ENCODE data around the gene PNMA8B. TPM values are rescaled to one million over a fixed set of nuclear protein-coding genes. Genes with fewer than 3 reads are reported as not detected.
"Not testable (repeated sequence)": the region's sequence is repeated elsewhere in the genome, so short reads cannot be mapped to it uniquely, and the experiment has no call there.

The PNMA8B gene
- total RNA-seq, 1 donor from 2014 or later, result 15.8 TPM

DNA sequence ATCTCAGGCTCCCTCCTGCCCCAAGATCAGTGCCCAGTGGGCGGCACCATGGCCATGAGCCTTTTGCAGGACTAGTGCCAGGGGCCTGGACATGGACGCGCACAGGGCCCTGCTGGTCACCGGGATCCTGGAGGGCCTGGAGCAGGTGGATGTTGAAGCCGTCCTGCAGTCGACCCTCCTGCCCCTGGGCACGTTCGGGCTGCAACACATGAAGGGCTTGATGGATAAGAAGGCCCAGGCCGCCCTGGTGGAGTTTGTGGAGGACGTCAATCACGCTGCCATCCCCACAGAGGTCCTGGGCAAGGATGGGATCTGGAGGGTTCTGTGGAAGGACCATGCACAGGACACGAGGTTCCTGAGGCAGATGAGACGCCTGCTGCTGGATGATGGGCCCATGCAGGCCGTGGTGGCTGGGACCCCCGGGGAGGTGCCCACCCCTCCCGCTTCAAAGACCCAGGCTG, 38.0 kb upstream of the PNMA8B start:
- no peaks in the 10 kb centered on the region for H3K27me3 ChIP-seq
- H3K9me3 ChIP-seq, result no peaks in the 10 kb centered on the region
- intact Hi-C loops (cut with DNase I), result no loop called here
- H3K27ac ChIP-seq, result no peak overlapping the region
- no peaks in the 10 kb centered on the region for H3K36me3 ChIP-seq
- H3K4me1 ChIP-seq, result no peaks in the 10 kb centered on the region
- peak in 1 of 2 donors; percentile 56 for DNase-seq (ENCODE audit: low spot score in 2 of 2)
- TF ChIP-seq, protein P1, sequence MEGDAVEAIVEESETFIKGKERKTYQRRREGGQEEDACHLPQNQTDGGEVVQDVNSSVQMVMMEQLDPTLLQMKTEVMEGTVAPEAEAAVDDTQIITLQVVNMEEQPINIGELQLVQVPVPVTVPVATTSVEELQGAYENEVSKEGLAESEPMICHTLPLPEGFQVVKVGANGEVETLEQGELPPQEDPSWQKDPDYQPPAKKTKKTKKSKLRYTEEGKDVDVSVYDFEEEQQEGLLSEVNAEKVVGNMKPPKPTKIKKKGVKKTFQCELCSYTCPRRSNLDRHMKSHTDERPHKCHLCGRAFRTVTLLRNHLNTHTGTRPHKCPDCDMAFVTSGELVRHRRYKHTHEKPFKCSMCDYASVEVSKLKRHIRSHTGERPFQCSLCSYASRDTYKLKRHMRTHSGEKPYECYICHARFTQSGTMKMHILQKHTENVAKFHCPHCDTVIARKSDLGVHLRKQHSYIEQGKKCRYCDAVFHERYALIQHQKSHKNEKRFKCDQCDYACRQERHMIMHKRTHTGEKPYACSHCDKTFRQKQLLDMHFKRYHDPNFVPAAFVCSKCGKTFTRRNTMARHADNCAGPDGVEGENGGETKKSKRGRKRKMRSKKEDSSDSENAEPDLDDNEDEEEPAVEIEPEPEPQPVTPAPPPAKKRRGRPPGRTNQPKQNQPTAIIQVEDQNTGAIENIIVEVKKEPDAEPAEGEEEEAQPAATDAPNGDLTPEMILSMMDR (IDR thresholded peaks at IDR 0.05), result no peak
- no peak overlapping the region for H3K4me3 ChIP-seq

DNA sequence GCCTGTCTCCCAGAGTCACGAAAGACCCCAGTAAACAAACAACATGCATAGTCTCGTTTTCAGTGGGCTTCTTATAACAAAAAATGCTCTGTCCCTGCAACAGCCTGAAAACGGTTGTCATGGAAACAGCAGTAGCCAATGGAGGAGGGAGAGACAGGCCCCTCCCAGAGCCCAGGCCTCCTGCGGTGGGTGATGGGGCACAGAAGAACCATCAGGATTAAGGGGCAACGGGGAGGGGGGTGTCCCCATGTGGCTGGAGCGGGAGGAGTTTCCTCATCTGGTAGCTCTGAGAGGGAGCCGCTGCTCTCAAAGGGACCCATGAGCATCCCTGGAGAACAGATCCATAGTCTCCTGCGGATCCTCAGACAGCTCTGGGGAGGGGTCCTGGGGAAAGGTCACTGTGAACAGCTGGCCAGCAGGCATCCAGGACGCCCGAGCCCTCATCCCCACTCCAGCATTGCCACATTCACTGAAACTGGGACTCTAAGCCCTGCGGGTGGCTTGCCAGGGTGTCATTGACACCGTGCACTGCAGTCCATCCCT, 37.5 kb upstream of the PNMA8B start:
- DNase-seq (ENCODE audit: low spot score in 2 of 2), result peak in 1 of 2 donors; percentile 53
- intact Hi-C loops (cut with DNase I), result no loop called here

DNA sequence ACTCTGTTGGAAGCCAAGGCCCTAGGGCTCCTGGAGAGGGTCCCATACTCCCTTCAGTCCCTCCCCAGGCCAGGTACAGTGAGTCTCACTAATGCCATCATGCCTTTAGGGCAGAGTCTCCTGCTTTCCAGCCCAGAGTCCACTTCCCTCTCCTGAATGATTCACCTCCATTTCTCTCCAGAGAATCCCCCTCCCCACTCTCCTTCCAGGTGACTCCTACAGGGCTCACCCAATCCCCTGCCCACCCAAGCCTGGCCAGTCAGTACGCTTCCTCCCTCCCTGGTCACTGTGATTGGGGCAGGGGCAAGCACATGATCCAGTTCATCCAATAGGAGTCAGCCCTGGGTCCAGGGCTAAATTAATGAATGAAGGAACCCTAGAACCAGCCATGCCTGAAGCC, 35.0 kb upstream of the PNMA8B start:
- H3K36me3 ChIP-seq, result no peaks in the 10 kb centered on the region
- intact Hi-C loops (cut with DNase I), result no loop called here
- H3K4me3 ChIP-seq, result no peak overlapping the region
- TF ChIP-seq, protein P1 (IDR thresholded peaks at IDR 0.05), result no peak
- H3K9me3 ChIP-seq, result no peaks in the 10 kb centered on the region
- H3K4me1 ChIP-seq, result no peaks in the 10 kb centered on the region
- H3K27ac ChIP-seq, result no peak overlapping the region
- DNase-seq (ENCODE audit: low spot score in 2 of 2), result no peak
- H3K27me3 ChIP-seq, result no peaks in the 10 kb centered on the region

More for the DNA sequence above, 37.5 kb upstream of the PNMA8B start:
- Histone ChIP-seq H3K4me3 (no peak overlapping the region), H3K27me3 (no peaks in the 10 kb centered on the region), H3K4me1 (no peaks in the 10 kb centered on the region), H3K36me3 (no peaks in the 10 kb centered on the region), H3K27ac (no peak overlapping the region), H3K9me3 (no peaks in the 10 kb centered on the region)
- TF ChIP-seq, protein P1 (IDR thresholded peaks at IDR 0.05), result no peak

DNA sequence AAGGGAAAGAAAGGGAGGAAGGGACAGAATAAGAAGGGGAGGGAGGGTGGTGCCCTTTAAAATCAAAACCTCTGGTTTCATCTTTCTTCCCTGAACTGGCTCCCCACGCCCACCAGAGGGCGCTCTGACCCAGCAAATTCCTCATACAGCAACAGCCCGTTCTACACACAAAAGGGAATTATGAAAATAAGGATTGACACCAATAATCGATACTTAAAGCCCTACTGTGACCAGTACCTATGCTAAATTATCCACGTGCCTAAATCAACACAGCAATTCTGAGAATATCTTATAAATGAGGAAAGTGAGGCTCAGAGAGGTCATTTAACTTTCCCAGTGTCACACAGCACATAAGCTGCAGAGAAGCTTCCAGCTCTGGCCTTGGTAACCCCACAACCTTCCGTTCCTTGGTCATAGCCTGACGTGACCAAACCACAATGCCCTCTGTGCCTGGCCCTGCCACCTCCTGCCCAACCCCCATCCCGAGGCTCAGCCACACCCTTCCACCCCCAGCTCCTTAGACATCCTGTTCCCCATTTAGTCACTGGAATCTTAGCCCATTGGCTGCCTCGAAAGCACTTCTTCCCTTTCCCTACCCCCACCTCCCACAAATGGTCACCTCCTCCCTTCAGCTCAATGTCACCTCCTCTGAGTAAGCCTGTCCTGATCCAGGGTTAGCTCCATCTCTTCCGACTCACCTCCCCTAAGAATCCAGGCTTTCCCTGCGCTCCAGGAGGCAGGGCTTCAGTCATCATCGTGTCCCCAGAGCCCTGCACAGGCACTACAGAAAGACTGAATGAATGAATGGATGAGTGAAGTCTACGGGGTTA, 34.2 kb upstream of the PNMA8B start:
- DNase-seq (ENCODE audit: low spot score in 2 of 2), result peak; percentile 48 to 78
- no peak overlapping the region for H3K4me3 ChIP-seq
- H3K9me3 ChIP-seq, result no peaks in the 10 kb centered on the region
- no peaks in the 10 kb centered on the region for H3K36me3 ChIP-seq
- intact Hi-C loops (cut with DNase I), result loop anchor here (1.0 kb wide), 2 partner anchors 12 to 132 kb away; no protein-coding TSS in a partner anchor
- no peaks in the 10 kb centered on the region for H3K4me1 ChIP-seq
- H3K27me3 ChIP-seq, result no peaks in the 10 kb centered on the region
- TF ChIP-seq, protein P1 (IDR thresholded peaks at IDR 0.05), result peak; percentile 87 to 95 (median 94)
- H3K27ac ChIP-seq, result no peak overlapping the region

DNA sequence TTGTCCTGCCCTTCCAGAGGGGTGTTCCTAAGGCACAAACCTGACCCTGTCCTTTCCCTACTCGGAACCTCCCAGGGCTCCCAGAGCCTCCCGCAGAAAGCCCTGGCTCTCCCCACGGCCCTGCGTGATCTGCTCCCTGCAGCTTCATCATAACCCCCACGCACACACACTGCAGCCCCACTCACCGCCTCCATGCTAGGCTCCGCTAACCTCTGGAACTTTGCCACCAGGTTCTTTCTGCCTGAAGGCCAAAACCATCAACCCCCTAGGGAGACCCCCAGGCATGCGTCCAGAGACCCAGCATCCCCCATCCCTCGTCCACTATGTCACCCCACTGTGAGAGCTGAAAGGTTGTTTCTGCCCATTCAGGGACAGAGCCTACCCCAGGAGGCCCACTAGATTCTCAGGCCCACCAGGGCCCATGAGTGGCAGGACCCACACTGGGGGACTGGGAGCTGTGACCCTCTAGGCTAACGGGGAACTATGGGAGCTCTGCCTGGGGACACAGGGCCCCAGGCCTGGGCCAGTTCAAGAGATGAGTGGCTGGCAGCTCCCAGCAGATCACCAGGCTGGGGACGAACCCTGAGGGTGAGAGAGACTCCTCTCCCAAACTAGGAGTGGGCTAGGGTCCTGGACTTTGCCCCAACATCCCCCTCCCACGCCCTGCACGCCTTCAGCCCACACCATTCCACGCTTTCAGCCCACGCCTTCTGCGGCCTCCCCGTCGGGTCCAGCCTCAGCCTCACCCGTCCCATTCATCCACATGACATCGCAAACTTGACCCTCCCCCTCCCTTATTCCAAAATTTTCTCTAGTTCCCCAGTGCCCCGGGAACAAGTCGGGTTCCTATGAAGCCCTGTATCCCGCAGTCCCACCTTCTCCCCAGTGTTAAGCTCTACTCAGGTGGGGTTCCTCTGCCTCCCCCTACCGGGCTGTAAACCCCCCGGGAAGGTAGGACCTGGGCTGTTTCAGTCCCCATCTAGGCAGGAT, 33.2 kb upstream of the PNMA8B start:
- H3K27ac ChIP-seq, result no peak overlapping the region
- DNase-seq (ENCODE audit: low spot score in 2 of 2), result no peak
- TF ChIP-seq, protein P1 (IDR thresholded peaks at IDR 0.05), result no peak
- no peaks in the 10 kb centered on the region for H3K9me3 ChIP-seq
- H3K36me3 ChIP-seq, result no peaks in the 10 kb centered on the region
- H3K4me1 ChIP-seq, result no peaks in the 10 kb centered on the region
- H3K4me3 ChIP-seq, result no peak overlapping the region
- H3K27me3 ChIP-seq, result no peaks in the 10 kb centered on the region
- intact Hi-C loops (cut with DNase I), result loop anchor here (1.0 kb wide), 2 partner anchors 13 to 133 kb away; no protein-coding TSS in a partner anchor

DNA sequence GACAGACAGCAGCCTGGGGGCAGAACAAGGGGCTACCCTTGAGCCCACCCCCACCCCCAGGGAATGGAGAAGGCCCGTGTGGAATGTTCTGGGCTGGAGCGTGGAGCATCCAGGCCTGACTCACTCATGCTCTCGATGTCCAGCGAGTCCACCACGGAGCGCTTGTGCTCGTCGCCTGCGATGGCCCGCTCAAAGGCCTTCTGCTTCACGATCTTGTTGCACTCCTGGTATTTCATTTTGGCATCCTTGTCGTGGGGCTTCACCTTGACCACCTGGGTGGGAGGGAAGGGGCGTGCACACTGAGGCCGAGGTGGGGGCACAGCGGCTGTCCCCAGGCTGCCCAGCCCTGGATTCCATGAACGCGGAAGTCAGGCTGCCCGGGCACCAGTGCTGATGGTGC, 31.1 kb upstream of the PNMA8B start:
- DNase-seq (ENCODE audit: low spot score in 2 of 2); H3K9me3 ChIP-seq; H3K27ac ChIP-seq; H3K36me3 ChIP-seq; H3K4me3 ChIP-seq; H3K27me3 ChIP-seq; intact Hi-C loops (cut with DNase I); H3K4me1 ChIP-seq: not testable (repeated sequence)
